Epithelial cell of umbilical artery (primary cell): ENCODE results near the gene CNTN4. TPM values are rescaled to one million over a fixed set of nuclear protein-coding genes. Genes with fewer than 3 reads are reported as not detected.

Experiments used
- total RNA-seq: library from RNA; depleted of rRNA; stranded (reverse); fragments of >200 nt; gene quantifications from 2 replicates; pipeline ENCODE4 v1.2.3, GENCODE V29; 2014

CNTN4 gene
- under 0.01 TPM in 1 of 2 replicates, not detected in the other for total RNA-seq

DNA sequence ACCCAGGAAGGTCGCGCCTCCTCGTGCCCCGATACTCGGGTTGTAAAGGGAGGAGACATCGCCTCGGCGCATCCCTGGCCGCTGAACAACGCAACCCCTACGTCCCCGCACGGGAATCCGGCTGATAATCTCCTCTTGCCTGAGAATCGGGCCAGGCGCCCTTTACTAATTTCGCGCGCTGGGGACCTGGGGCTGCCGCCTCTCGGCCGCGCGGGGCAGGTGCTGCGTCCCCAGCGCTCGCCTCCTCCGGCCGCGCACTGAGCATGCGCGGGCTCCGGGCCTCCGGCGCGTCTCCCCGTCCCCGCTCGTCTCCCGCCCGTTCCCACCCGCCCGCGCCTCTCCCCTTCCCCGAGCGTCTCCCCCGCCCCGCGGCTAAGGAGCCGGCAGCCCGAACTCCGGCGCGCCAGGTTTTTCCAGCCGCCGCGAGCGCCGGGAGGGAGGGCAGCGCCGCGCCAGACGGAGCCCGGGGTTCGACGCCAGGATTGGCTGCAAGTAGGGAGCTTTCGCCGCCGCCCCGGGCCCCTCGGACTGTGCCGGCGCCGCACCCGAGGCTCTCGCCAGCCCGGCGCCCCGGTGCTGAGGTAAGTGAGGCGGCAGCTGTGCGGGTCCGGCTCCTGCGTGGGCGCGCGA, at the start of gene CNTN4:
Gene CNTN4 (plus strand): TSS at position 469 of the 630 bp plus-strand sequence.

